ENCODE data around the gene GUSB. TPM values are rescaled to one million over a fixed set of nuclear protein-coding genes. Genes with fewer than 3 reads are reported as not detected.
"Not testable (repeated sequence)": the region's sequence is repeated elsewhere in the genome, so short reads cannot be mapped to it uniquely, and the experiment has no call there.

Gene GUSB
- total and polyA plus RNA-seq, 7 donors, result 9.3 to 18.8 (median 12.0) TPM

DNA sequence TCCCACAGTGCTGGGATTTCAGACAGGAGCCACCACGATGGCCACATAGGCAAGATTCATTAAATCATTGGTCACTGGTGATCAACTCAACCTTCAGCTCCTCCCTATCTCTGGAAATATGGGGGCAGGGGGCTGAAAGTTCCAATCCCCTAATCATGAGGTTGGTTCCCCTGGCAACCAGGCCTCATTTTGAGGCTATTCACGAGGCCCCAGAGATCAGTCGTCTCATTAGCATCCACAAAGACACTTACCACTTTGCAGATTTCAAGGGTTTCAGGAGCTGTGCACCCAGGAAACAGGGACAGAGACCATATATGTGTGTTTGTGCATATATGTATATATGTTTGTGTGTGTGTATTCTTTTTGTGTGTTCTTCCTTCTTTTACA is 7.7 kb upstream of the GUSB start:
- H3K4me3 ChIP-seq, result no peak overlapping the region

DNA sequence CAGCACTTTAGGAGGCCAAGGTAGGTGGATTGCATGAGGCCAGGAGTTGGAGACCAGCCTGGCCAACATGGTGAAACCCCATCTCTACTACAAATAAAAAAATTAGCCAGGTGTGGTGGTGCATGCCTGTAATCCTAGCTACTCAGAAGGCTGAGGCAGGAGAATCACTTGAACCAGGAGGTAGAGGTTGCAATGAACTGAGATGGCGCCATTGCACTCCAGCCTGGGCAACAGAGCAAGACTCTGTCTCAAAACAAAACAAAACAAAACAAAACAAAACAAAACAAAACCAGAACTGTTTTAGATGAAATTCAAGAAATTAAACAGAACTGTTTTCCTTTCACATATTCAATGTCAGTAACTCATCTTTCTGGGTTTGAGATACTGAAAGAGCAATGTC is 6.5 kb upstream of the GUSB start:
- not testable (repeated sequence) for H3K9me3 ChIP-seq; H3K36me3 ChIP-seq (ENCODE audit: insufficient read depth in 1 of 2, low read depth in 1 of 2); DNase-seq; H3K27ac ChIP-seq; ATAC-seq; H3K27me3 ChIP-seq (ENCODE audit: insufficient read depth in 3 of 3, low read length in 2 of 3); H3K4me3 ChIP-seq; H3K4me1 ChIP-seq
- intact Hi-C loops (cut with DNase I), result loop anchor here in 1 of 2 donors (10.0 kb wide), 1 partner anchor 114 kb away; the partner anchor contains the start of gene VKORC1L1
- WGBS, 3 donors, result 84 to 93% (median 89%) methylated on average over 1 of the region's 1 CpG

More for the DNA sequence above, 7.7 kb upstream of the GUSB start:
- 48 to 62% (median 54%) methylated on average over 3 of the region's 3 CpGs for WGBS, 3 donors
- Histone ChIP-seq H3K36me3 (ENCODE audit: insufficient read depth in 1 of 2, low read depth in 1 of 2) (no peaks in the 10 kb centered on the region), H3K9me3 (no peaks in the 10 kb centered on the region), H3K4me1 (no peaks in the 10 kb centered on the region), H3K27ac (no peak overlapping the region), H3K27me3 (ENCODE audit: insufficient read depth in 3 of 3, low read length in 2 of 3) (no peaks in the 10 kb centered on the region)
- DNase-seq, result no peak
- ATAC-seq, result no peak
- intact Hi-C loops (cut with DNase I), result loop anchor here in 1 of 2 donors (10.0 kb wide), 1 partner anchor 115 kb away; the partner anchor contains the start of gene VKORC1L1
- no peak for TF ChIP-seq CTCF (IDR thresholded peaks at IDR 0.05)

- ATAC-seq, result no peak
- Histone ChIP-seq H3K4me3 (no peak overlapping the region), H3K27me3 (ENCODE audit: insufficient read depth in 3 of 3, low read length in 2 of 3) (no peaks in the 10 kb centered on the region), H3K27ac (no peak overlapping the region), H3K4me1 (no peaks in the 10 kb centered on the region), H3K9me3 (no peaks in the 10 kb centered on the region), H3K36me3 (ENCODE audit: insufficient read depth in 1 of 2, low read depth in 1 of 2) (no peaks in the 10 kb centered on the region)
- no peak for TF ChIP-seq CTCF (IDR thresholded peaks at IDR 0.05)
- DNase-seq, result no peak
- WGBS, 3 donors, result 74 to 82% (median 79%) methylated on average over 4 of the region's 4 CpGs
- intact Hi-C loops (cut with DNase I), result loop anchor here in 1 of 2 donors (10.0 kb wide), 1 partner anchor 113 kb away; the partner anchor contains the start of gene VKORC1L1
Observed at GRCh38 chr7:65988084-65988483, 6.1 kb upstream of the GUSB start.

DNA sequence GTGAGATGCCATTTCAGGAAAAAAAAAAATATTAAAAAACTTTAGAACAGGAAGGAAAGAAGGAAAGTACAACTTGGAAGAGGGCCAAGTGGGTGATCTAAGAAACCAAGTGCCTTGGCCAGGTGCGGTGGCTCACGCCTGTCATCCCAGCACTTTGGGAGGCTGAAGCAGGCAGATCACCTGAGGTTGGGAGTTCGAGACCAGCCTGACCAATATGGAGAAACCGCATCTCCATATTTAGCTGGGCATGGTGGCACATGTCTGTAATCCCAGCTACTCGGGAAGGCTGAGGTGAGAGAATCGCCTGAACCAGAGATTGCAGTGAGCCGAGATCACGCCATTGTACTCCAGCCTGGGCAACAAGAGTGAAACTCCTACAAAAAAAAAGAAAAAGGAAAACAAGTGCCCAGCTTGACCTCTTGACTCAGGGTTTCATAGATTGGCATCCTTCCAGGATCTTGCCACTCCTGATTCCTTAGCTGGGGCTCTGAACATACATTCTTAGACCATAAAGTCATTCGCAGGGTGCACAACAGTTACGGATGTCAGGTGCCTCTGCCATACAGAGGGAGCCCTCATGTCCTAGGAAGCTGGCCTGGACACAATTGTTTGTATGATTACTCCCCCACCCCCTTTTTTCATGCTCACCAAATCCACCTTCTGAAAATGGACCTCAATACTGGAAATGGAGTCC is 2.1 kb upstream of the GUSB start:
- Histone ChIP-seq H3K36me3 (ENCODE audit: insufficient read depth in 1 of 2, low read depth in 1 of 2) (peaks cover 4 to 11% of the 10 kb centered on the region in 2 donors), H3K4me3 (no peak overlapping the region), H3K9me3 (no peaks in the 10 kb centered on the region), H3K27ac (no peak overlapping the region), H3K4me1 (peaks cover 13% of the 10 kb centered on the region), H3K27me3 (ENCODE audit: insufficient read depth in 3 of 3, low read length in 2 of 3) (no peaks in the 10 kb centered on the region)
- DNase-seq (no peak), ATAC-seq (no peak)
- TF ChIP-seq CTCF (IDR thresholded peaks at IDR 0.05), result no peak
- WGBS, 3 donors, result 91 to 94% (median 92%) methylated on average over 10 of the region's 10 CpGs
- intact Hi-C loops (cut with DNase I), result loop anchor here in 1 of 2 donors (10.0 kb wide), 1 partner anchor 109 kb away; the partner anchor contains the start of gene VKORC1L1

DNA sequence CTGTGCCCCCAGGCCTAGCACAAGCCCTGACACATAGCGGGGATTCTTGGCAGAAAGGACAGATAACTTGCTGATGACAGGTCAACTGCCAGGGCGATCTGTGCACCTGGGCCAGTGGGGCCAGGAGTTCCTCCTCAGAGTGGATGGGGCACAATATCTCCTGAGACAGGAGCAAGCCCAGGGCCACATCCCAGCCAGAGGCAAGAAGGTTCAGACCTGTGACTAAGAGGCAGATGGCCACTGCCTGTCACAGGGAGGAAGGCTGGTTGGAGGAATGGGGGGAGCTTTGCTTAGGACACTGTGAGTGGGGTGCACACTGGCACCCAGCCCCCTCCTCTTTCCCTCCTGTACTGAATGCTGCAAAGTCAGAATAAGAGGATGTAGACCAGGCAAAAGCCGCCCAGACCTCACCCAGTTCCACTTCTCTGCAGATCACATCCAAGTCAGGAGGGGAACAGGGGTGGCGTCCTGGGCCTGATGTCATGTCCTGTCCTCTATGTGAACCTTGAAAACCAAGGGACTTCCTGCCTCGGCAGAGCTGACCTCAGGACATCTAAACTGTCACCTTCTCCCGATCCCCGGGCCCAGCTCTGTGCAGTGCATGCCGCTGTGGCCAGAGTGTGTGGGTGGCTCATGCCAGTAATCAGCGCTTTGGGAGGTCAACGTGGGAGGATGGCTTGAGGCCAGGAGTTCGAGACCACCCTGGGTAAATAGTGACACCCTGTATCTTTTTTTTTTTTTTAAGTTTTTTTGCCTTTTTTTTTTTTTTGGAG is 1.3 kb downstream of the GUSB start:
- Histone ChIP-seq H3K4me3 (peak overlapping the region; percentile 85), H3K36me3 (ENCODE audit: insufficient read depth in 1 of 2, low read depth in 1 of 2) (peaks cover 4 to 35% of the 10 kb centered on the region in 2 donors), H3K27ac (peak overlapping the region; percentile 80), H3K27me3 (ENCODE audit: insufficient read depth in 3 of 3, low read length in 2 of 3) (no peaks in the 10 kb centered on the region), H3K9me3 (no peaks in the 10 kb centered on the region), H3K4me1 (peaks cover 13% of the 10 kb centered on the region)
- no peak for TF ChIP-seq CTCF (IDR thresholded peaks at IDR 0.05)
- DNase-seq, result peak; percentile 47 to 79
- intact Hi-C loops (cut with DNase I), result loop anchor here in 1 of 2 donors (10.0 kb wide), 1 partner anchor 106 kb away; the partner anchor contains the start of gene VKORC1L1
- 43 to 51% (median 48%) methylated on average over 11 of the region's 11 CpGs for WGBS, 3 donors
- ATAC-seq, result peak; percentile 10 to 31 (median 25)
